Coronary artery (tissue), 2 donors: ENCODE data around the gene WFIKKN1.
"Not testable (repeated sequence)": the region's sequence is repeated elsewhere in the genome, so short reads cannot be mapped to it uniquely, and the experiment has no call there.

ENCODE experiments used
- DNase-seq: peaks from one replicate; pipeline ENCODE4 v3.0.0-alpha.2; 2017; ENCODE audit warnings: low spot score
- H3K27ac ChIP-seq, 2 donors: fragments of 200-600 bp; sonication (generic); one replicate each; pipeline ENCODE4 v1.5.1; 2016 to 2019
- H3K4me3 ChIP-seq: fragments of 200-600 bp; sonication (generic); 2 replicates; pipeline ENCODE4 v1.5.1; 2016; ENCODE audit warnings: mild to moderate bottlenecking, moderate library complexity
- CTCF ChIP-seq: fragments of 200-600 bp; sonication (generic); IDR thresholded peaks from one replicate; pipeline ENCODE4 v1.5.1; 2019; ENCODE audit warnings: antibody characterized with exemption

Gene WFIKKN1

GRCh38 chr16:595942-596735 is 34.6 kb upstream of the WFIKKN1 start:
- DNase-seq, result no peak
- no peak overlapping the region for H3K4me3 ChIP-seq
- no peak for TF ChIP-seq CTCF
- H3K27ac ChIP-seq, result no peak overlapping the region

- H3K27ac ChIP-seq, result no peak overlapping the region
- no peak overlapping the region for H3K4me3 ChIP-seq
- no peak for DNase-seq
- TF ChIP-seq CTCF, result no peak
These were observed 34.1 kb upstream of the WFIKKN1 start for GRCh38 chr16:596736-597060.

GRCh38 chr16:597655-598054 is 33.1 kb upstream of the WFIKKN1 start:
- not testable (repeated sequence) for H3K4me3 ChIP-seq, H3K27ac ChIP-seq, DNase-seq

- no peak overlapping the region for H3K27ac ChIP-seq
- H3K4me3 ChIP-seq, result no peak overlapping the region
- no peak for DNase-seq
- no peak for TF ChIP-seq CTCF
These were observed 31.7 kb upstream of the WFIKKN1 start for GRCh38 chr16:598823-599739.

GRCh38 chr16:600781-601180 is 30.0 kb upstream of the WFIKKN1 start:
- no peak for TF ChIP-seq CTCF
- no peak for DNase-seq
- Histone ChIP-seq H3K27ac (no peak overlapping the region), H3K4me3 (no peak overlapping the region)

GRCh38 chr16:603933-604332 is 26.9 kb upstream of the WFIKKN1 start:
- DNase-seq, result no peak
- Histone ChIP-seq H3K27ac (no peak overlapping the region), H3K4me3 (no peak overlapping the region)
- TF ChIP-seq CTCF, result no peak

GRCh38 chr16:606656-607307 is 24.0 kb upstream of the WFIKKN1 start:
- H3K27ac ChIP-seq, result no peak overlapping the region
- no peak for TF ChIP-seq CTCF
- H3K4me3 ChIP-seq, result no peak overlapping the region
- DNase-seq, result no peak
